Stimulated activated CD4-positive, alpha-beta T cell treated with anti-CD3 and anti-CD28 coated beads, Interleukin-15, amount 100 ng/mL, for 1 hour (primary cell): ENCODE data around the gene TNFRSF12A.

ENCODE experiments used
- DNase-seq, 2 donors: peaks; one replicate each; pipeline ENCODE4 v3.0.0-alpha.2; 2020; ENCODE audit warnings: low read depth in 1 of 2, low spot score in 1 of 2

TNFRSF12A gene

GRCh38 chr16:3025032-3026002 lies 5.1 kb downstream of the TNFRSF12A start:
- DNase-seq: no peak

GRCh38 chr16:3026003-3026378 lies 5.8 kb downstream of the TNFRSF12A start:
- no peak for DNase-seq

GRCh38 chr16:3026609-3027488 lies 6.7 kb downstream of the TNFRSF12A start:
- no peak for DNase-seq

GRCh38 chr16:3027489-3027795 lies 7.3 kb downstream of the TNFRSF12A start:
- DNase-seq: no peak

GRCh38 chr16:3027983-3028715 lies 8.0 kb downstream of the TNFRSF12A start:
- DNase-seq: peak; percentile 77 to 87

GRCh38 chr16:3028716-3029319 lies 8.7 kb downstream of the TNFRSF12A start:
- DNase-seq: no peak

- no peak for DNase-seq
Measured at GRCh38 chr16:3029491-3030221, 9.5 kb downstream of the TNFRSF12A start.

GRCh38 chr16:3030222-3031212 lies 10.3 kb downstream of the TNFRSF12A start:
- DNase-seq: no peak

- no peak for DNase-seq
Measured at GRCh38 chr16:3032624-3033023, 12.5 kb downstream of the TNFRSF12A start.

GRCh38 chr16:3035289-3035971 lies 15.3 kb downstream of the TNFRSF12A start:
- DNase-seq: no peak

GRCh38 chr16:3035972-3036725 lies 16.0 kb downstream of the TNFRSF12A start:
- DNase-seq: no peak

- DNase-seq: no peak
Measured at GRCh38 chr16:3036726-3037315, 16.7 kb downstream of the TNFRSF12A start, which contains the start of gene BICDL2. Gene BICDL2, minus strand, starts transcription at chr16:3036944. Its CDS starts 1,448 bp downstream, at chr16:3035496.

- no peak for DNase-seq
Measured at GRCh38 chr16:3038256-3038655, 18.1 kb downstream of the TNFRSF12A start.

GRCh38 chr16:3038896-3039295 lies 18.7 kb downstream of the TNFRSF12A start:
- no peak for DNase-seq

- DNase-seq: no peak
Measured at GRCh38 chr16:3042376-3042775, 22.2 kb downstream of the TNFRSF12A start.

- DNase-seq: no peak
Measured at GRCh38 chr16:3044708-3045107, 24.5 kb downstream of the TNFRSF12A start.
